NCI-H1048 (cell line): ENCODE data around the gene OR4E1.
A peak's percentile ranks its signal among the peaks of the same experiment; 100 is the strongest.
"Not testable (repeated sequence)": the region's sequence is repeated elsewhere in the genome, so short reads cannot be mapped to it uniquely, and the experiment has no call there.

ENCODE experiments used
- DNase-seq: peaks from one replicate; lab custom pipeline; 2025; lab: John Stamatoyannopoulos, UW

The OR4E1 gene, protein sequence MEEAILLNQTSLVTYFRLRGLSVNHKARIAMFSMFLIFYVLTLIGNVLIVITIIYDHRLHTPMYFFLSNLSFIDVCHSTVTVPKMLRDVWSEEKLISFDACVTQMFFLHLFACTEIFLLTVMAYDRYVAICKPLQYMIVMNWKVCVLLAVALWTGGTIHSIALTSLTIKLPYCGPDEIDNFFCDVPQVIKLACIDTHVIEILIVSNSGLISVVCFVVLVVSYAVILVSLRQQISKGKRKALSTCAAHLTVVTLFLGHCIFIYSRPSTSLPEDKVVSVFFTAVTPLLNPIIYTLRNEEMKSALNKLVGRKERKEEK

DNA sequence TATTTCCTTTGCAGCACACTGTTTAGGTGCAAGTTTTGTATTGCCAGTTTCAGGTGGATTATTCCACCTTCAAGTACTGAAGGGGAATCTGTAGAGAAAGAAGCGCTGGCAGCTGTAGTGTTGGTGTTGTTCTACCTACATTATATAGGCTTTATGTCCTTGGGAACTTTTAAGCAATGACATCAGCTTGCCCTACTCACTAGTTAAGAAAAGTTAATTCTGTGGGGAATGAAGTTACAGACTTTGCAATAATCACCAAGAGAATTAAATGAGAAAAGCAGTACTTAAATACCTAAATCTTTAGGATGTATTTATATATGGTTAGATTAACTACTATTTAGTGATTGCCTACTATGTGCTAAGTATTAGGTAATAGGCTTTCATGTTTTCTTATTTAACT lies at the start of gene OR4E1:
OR4E1 (minus strand) TSS at position 101 of the 400 bp plus-strand sequence. CDS start 2,883 bp downstream, outside the sequence.
- DNase-seq = no peak

DNA sequence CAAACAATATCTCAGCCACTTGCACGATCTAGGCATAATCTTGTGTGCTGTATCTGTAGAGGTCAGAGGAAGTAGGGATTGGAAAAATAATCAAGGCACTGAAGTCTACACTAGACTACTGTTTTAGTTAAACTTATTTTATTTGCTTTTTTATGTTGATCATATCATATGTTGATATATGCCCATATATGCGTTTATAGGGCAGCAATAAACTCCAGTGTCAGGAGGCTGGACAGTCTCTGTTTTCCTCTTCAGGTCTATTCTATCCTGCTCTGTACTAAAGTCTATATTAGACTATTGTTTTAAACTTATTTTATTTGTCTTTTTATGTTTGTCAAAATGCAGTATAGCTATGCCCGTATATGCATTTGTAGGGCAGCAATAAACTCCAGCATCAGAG lies 47.9 kb upstream of the OR4E1 start:
- no peak for DNase-seq

DNA sequence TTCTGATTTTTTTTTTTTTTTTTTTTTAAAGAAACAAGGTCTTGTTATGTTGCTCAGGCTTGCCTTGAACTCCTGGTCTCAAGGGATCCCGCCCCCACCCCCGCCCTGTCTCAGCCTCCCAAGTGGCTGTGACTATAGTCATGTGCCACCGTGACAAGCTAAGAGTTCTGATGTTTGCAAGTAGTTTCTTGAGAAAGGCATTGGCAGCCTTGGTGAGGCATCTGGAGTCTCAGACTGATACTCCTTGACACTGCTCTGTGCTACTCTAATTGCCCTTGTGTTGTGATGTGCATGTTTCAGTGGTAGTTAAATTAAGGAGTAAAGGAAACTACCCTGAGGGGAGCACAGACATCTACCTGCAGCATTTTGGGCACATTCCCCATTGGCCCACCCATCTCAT lies 46.2 kb upstream of the OR4E1 start:
- no peak for DNase-seq

DNA sequence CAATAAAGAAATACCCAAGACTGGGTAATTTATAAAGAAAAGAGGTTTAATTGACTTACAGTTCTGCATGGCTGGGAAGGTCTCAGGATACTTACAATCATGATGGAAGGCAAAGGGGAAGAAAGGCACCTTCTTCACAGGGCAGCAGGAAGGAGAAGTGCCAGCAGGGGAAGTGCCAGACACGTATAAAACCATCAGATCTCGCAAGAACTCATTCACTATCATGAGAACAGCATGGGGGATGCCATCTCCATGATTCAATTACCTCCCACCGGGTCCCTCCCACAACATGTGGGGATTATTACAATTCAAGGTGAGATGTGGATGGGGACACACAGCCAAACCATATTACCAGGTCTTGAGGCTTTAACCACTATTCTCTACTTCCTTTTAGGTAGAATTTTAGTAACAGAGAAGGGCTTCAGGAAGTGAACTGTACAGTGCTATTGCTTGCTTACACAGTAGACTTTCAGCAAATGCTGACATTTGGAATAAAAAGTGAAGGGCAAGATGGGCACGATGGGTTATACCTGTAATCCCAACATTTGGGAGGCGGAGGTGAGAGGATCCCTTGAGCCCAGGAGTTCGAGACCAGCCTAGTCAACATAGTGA lies 40.8 kb upstream of the OR4E1 start:
- DNase-seq = no peak

DNA sequence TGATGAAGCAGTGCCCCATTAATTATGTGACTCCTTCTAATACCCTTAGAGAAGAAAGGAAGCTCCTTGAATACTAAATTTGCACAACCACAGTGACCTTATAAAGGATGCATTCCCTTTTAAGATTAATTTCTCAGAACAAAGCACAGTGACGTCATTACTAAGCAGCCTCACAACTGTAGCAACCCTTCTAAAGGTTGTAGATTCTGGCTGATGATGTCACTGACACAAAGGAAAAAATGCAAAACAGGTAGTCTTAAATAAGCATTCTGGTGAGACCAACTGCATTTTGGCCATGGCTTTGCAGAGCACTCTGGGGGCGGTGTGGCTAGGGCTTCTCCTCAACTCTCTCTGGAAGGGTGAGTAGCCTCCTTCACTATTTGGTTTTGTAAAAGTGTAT lies 38.4 kb upstream of the OR4E1 start:
- DNase-seq = no peak

DNA sequence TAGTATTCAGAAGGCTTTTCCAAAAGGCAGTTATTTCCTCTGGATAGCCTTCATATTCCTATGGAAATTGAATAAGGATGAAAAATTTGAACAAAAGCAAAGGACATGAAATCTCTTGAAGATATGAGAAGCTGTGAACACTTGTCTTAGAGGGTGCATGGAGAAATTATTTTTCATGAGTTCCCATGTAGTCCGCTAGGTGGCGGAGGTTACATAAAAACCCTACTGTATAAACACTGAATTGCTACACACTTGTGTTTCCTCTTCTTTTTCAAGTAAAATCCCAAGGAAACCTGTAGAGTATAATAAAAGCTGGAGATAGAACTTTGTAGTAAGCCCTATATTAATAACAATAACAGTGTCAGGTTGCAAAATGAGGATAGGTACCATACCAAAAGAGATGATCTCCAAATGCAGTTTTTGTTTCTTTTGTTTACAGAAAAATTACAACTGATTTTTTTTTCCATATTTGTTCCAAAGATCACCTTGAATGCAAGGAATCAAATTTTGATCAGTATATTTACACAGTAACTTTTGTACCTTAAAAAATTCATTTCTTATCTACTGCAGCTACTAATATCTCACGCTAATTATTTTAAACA lies 37.8 kb upstream of the OR4E1 start:
- peak; percentile 4 for DNase-seq

DNA sequence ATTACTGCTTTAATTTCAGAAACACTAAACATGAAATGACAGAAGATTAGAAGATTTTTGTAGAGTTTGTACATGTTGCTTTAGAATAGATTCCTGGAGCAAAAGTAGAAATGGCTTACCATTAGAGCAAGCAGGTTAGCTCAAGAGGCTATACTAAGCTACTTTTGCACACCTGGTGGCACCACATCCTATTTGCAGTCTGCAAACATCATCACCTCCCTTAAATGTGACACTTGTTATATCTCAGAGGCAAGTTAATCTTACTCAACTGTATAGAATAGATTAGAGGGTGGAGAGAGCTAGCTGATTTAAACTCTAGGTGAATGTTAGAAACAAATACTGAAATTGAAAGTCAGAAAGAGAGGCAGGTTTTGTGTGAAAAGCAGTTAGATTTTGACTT lies 30.7 kb upstream of the OR4E1 start:
- no peak for DNase-seq

DNA sequence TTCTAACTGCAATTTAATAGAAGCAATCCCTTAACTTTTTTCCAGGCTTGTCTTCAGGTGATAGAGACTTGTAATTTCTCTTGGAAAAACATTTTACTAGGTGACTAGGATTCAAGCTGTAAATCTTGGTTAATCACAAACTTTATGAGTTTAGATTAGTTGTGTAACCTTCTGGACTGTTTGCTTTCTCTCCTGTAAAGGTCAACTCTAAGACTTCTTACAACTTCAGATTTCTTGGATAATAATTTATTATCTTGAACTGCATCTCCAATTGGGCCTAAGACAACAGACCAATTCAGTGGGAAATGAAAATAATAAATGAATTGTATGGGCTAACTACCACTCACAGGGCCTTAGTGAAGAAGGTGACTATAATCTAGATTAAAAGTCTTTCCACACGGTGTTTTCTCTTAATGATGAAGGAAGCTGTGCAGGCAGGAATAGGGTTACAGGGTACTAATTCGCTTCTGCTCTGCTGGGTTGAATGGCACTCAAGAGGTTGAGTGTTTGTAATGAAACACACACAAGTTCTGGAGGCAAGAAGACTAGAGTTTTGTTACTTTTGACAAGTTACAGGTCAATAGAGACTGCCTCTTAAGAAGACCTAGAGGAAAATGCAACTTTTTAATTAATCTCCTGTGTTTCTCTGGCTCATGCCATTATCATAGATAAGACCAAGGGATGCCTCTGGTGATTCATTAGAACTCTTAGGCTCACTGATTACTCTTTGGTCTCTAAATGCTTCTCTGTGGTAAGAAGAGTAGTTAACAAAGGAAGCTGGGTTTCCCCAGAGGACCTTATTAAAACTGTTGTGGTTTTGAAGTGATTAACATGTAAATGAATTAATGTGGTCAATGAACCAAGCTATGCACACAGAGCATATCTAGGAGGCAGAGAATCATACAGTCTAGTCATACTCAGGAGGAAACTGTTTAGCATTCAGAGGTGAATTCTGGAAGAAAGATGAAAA lies 30.0 kb upstream of the OR4E1 start:
- no peak for DNase-seq

DNA sequence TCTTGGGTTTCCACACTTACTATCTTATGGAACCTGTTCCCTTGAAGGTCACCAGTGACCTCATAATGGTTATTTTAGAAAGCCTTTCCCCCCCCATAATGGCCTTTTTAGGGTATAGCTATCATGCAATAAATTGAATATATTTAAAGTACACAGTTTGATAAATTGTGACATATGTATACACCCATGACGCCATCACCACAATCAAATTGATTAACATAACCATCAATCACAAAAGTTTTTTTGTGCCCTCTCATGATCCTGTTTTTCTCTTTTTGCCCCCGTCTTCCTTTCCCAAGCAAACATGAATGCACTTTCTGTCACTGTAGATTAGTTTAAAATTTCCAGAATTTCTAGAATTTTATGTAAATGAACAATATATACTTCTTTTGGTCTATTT lies 28.7 kb upstream of the OR4E1 start:
- DNase-seq = no peak

DNA sequence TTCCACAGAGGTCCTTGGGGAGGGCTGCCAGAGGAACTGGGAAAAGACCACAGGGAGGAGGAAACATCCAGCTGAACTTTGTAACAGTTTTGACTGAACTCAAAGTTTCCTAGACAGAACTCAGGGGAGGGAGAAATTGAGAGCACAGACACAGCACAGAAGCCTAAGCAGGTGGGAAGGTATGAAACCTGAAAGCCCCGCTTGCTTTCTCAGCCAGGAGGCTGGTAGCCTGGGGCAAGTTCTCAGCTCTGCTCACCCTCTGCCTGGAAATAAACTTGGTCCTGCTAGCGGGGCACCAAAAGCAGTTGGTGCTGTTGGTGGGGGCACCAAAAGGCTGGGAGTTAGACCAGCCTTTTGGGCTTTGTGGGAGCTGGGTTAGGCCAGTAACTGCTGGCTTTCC lies 25.9 kb upstream of the OR4E1 start:
- DNase-seq = no peak

DNA sequence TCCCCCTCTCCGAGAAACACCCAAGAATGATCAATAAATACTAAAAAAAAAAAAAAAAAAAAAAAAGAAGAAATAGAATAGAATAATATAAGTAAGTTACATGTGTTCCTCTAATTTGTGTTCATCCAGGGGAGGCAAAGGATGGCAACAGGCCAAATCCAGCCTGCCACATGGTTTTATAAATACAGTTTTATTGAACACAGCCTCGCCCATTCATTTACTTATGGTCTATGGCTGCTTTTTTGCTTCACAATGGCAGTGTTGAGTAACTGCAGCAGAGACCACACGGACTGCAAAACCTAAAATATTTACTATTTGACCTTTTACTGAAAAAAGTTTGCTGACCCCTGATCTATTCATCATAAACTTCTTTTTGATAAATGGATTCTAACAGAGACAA lies 24.9 kb upstream of the OR4E1 start:
- DNase-seq = not testable (repeated sequence)

DNA sequence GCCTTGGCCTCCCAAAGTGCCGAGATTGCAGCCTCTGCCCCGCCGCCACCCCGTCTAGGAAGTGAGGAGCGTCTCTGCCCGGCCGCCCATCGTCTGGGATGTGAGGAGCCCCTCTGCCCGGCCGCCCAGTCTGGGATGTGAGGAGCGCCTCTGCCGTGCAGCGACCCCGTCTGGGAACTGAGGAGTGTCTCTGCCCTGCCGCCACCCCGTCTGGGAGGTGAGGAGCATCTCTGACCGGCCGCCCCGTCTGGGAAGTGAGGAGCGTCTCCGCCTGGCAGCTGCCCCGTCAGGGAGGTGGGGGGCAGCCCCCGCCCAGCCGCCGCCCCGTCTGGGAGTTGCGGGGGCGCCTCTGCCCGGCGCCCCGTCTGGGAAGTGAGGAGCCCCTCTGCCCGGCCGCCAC lies 24.0 kb upstream of the OR4E1 start:
- not testable (repeated sequence) for DNase-seq

DNA sequence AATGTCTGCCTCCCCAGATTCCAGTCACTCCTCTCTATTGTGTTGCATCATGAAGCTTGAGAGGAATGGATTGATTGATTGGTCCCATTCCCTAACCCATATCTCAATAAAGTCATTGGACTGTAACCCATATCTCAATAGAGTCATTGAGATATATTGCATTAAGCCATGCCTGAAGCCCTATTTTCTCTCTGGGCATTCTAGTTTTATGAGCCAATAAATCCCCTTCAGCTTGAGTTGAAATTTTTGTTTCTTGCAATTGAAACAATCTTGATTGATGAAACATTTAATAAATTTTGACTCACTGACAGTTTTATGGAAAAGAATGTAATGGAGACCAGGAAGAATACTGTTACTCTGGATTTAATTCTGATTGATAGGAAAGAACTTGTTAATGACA lies 20.8 kb upstream of the OR4E1 start:
- no peak for DNase-seq

DNA sequence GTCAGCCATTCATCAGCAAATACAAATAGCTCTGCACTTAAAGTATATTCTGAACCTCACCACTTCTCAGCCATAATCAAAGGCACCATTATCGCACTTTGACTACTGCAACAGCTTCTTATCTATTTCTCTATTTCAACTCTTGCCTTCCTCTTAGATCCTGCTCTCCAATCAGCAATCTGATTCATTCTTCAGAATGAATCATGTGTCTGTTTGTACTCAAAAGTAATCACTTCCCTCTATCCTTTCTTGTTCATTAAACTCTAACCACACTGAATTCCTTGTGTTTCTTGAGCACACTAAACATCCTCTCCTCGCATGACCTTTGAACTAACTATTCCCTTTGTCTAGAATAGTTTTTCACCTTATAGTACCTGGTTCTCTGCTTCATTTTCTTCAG lies 12.8 kb upstream of the OR4E1 start:
- no peak for DNase-seq

DNA sequence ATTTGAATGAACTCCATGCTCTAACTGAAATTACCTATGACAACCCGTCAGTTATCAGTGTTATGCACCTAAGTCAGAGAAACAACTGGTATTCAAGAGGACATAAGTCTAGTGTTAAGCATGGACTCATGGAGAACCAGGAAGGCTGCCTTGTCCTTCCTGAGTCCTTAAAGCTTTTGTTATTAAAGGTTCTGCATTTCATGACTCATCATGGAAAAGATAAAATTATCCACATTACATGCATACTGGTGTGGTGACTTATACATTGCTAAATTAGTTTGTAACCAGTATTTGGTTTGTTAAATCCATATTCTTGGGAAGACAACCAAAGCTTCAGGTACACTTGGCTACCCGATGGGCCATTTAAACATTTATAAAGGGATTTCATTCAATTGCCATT lies 6.5 kb upstream of the OR4E1 start:
- no peak for DNase-seq

DNA sequence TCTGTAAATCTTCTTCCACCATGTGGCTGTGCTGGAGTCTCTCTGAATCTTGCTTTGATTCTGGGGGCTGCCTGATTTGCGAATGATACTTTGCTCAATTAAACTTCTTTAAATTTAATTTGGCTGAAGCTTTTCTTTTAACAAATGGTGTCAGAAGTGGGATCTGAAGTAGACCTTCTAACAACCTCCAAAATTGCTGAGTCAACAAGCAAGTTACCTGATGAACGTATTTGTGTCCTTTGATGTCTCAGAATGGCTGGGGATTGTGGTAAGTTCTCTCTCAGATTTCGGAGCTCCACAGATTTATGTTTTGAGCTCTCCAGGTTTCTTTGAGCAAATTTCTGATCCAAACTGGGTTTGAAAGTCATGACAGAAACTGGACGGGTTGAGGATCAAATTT lies 1.9 kb upstream of the OR4E1 start:
- no peak for DNase-seq

DNA sequence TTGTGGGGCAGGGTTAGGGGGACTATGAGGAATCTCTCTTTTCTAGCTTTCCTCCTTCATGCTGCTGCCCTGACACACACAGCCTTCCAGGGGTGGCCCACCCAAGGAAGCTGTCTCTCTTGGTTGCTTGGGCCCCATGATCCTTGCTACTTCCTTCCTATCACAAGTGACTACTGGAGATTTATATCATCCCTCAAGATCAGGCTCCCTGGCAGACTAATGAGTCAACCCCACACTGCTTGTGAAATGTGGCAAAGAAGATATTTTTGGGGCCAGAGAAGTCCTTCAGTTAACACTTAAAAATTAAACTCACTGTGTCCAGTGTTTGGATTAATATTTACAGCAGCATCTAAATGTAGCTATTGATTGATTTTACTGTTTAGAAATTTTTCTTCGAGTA lies 1.5 kb downstream of the OR4E1 start:
- no peak for DNase-seq

DNA sequence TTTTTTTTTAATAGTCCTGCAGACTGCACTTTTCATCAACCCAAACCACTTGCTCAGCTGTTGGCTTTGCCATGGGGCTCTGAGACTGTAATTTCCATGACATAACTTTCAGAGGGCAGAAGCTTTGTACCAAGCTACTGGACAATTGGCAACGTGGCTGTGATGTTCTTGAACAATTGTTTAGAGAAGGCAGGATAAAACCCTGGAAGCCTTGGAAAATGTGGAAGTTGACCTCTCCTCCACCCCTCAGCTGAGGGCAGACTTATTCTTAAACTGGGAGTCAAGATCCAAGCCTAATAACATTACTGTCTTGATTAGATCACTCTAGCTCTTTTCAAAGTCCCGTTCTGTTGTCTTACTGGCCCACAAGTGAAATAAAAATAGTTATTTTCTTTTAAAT lies 2.2 kb downstream of the OR4E1 start:
- DNase-seq = no peak

DNA sequence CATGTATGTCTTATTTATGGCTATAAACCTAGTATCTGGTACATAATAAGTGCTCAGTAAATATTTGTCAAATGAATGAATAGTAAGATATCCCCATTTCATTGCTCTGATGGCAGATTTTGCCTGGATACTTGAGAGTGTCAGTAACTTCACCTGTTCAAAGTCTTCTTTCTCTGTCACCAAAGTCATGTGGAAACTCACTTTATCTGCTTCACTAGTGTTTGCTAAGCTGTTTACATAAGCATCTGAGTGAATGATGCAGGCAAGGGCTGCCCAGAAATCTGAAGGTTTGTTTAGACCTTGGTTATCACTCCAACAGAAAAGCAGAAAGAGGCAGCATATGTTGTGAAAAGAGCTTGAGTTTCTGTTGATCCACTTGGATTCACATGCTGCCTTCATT lies 4.3 kb downstream of the OR4E1 start:
- no peak for DNase-seq

DNA sequence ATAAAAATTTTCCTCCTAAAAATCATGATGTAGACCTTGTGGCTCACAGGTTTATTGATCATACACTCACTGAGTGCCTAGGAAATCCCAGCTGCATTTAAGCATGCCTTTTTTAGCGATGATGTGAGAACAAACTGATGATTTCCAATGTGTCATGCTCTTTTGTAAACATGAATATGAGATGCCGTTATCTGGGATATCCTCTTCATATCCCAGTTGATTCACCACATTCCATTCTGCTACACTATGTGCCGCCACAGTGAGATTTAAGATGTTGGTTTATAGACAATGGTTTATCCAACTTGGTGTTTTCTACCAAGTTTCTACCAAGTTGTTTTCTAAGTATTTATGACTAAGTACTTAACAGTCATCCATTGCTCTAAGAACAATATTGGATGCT lies 5.2 kb downstream of the OR4E1 start:
- no peak for DNase-seq

DNA sequence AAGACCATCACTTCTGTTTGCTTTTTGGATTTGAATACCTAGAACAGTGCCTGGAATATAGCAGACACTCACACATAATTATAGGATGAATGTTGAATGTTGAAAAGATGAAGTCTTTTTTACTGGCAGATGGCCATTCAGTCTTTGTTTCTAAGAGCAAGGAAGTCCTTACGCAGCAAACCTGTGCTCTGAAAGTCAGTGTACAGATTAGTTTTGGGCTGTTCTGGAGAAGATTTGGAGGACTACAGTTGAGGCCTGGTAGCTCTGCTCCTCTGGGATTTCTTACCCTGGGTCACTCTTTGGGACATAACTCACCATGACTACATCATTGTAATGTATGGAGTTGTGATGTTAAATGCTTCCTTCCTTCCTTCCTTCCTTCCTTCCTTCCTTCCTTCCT lies 16.6 kb downstream of the OR4E1 start:
- DNase-seq = no peak

DNA sequence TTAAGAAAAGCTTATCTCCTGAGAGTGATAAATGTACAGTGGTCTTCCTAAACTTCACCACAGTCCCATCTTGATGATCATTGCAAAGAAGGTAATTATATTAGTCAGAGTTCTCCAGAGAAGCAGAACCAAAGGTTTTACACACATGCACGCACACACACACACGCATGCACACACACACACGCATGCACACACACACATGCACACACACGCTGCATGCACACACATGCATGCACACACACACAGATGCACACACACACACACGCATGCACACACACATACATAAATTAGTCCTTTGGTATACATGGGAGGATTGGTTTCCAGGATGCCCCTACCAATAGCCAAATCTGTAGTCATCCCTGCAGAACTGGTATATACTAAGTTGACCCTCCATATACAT lies 19.4 kb downstream of the OR4E1 start:
- no peak for DNase-seq
